ENCODE measurements around the gene FKBP1A.

DNA sequence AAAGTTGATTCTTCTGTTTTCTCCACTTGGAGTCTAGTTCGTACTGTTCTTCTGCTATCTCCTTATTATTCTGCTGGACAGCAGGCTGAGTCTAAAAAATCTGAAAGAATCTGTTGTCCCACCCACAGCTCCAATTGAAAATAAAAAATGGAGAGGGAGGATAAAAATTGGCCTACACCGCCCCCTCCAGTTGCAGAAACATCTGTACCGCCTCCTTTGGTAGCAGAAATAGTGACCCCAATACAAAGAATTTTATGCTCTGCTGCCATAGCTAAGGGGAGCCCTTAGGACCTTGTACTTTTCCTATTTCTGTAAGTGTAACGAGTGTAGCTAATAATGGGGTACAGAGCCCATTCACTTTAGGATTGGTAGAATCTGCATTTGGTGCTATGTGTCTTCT is 4.9 kb upstream of the FKBP1A start:
- TF ChIP-seq, protein P1, sequence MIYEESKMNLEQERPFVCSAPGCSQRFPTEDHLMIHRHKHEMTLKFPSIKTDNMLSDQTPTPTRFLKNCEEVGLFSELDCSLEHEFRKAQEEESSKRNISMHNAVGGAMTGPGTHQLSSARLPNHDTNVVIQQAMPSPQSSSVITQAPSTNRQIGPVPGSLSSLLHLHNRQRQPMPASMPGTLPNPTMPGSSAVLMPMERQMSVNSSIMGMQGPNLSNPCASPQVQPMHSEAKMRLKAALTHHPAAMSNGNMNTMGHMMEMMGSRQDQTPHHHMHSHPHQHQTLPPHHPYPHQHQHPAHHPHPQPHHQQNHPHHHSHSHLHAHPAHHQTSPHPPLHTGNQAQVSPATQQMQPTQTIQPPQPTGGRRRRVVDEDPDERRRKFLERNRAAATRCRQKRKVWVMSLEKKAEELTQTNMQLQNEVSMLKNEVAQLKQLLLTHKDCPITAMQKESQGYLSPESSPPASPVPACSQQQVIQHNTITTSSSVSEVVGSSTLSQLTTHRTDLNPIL (CRISPR knock-in tag; IDR thresholded peaks at IDR 0.05; ENCODE audit: low read depth), result no peak
- TF ChIP-seq CSRNP3 (CRISPR knock-in tag; IDR thresholded peaks at IDR 0.05) (no peak), TOX (CRISPR knock-in tag; IDR thresholded peaks at IDR 0.05; ENCODE audit: borderline replicate concordance) (no peak), PPARA (CRISPR knock-in tag; IDR thresholded peaks at IDR 0.05; ENCODE audit: borderline replicate concordance) (no peak), ISL1 (CRISPR knock-in tag; IDR thresholded peaks at IDR 0.05) (no peak), ZFP30 (CRISPR knock-in tag; IDR thresholded peaks at IDR 0.05) (no peak), ZFP3 (CRISPR knock-in tag; IDR thresholded peaks at IDR 0.05) (no peak), GLIS3 (CRISPR knock-in tag; IDR thresholded peaks at IDR 0.05) (no peak), CSDC2 (CRISPR knock-in tag; IDR thresholded peaks at IDR 0.05) (no peak), ZNF8 (CRISPR knock-in tag; IDR thresholded peaks at IDR 0.05) (no peak)
- TF ChIP-seq, protein P2, sequence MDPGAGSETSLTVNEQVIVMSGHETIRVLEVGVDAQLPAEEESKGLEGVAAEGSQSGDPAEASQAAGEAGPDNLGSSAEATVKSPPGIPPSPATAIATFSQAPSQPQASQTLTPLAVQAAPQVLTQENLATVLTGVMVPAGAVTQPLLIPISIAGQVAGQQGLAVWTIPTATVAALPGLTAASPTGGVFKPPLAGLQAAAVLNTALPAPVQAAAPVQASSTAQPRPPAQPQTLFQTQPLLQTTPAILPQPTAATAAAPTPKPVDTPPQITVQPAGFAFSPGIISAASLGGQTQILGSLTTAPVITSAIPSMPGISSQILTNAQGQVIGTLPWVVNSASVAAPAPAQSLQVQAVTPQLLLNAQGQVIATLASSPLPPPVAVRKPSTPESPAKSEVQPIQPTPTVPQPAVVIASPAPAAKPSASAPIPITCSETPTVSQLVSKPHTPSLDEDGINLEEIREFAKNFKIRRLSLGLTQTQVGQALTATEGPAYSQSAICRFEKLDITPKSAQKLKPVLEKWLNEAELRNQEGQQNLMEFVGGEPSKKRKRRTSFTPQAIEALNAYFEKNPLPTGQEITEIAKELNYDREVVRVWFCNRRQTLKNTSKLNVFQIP (CRISPR knock-in tag; IDR thresholded peaks at IDR 0.05; ENCODE audit: borderline replicate concordance, low read depth), result no peak
- TF ChIP-seq, protein P3, sequence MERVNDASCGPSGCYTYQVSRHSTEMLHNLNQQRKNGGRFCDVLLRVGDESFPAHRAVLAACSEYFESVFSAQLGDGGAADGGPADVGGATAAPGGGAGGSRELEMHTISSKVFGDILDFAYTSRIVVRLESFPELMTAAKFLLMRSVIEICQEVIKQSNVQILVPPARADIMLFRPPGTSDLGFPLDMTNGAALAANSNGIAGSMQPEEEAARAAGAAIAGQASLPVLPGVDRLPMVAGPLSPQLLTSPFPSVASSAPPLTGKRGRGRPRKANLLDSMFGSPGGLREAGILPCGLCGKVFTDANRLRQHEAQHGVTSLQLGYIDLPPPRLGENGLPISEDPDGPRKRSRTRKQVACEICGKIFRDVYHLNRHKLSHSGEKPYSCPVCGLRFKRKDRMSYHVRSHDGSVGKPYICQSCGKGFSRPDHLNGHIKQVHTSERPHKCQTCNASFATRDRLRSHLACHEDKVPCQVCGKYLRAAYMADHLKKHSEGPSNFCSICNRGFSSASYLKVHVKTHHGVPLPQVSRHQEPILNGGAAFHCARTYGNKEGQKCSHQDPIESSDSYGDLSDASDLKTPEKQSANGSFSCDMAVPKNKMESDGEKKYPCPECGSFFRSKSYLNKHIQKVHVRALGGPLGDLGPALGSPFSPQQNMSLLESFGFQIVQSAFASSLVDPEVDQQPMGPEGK (CRISPR knock-in tag; IDR thresholded peaks at IDR 0.05; ENCODE audit: borderline replicate concordance), result no peak
